Measurements from ENCODE around the gene MAN1A1. TPM values are rescaled to one million over a fixed set of nuclear protein-coding genes. Genes with fewer than 3 reads are reported as not detected.

Gene MAN1A1
- total RNA-seq, 1 donor from 2014 or later: 75.5 TPM

DNA sequence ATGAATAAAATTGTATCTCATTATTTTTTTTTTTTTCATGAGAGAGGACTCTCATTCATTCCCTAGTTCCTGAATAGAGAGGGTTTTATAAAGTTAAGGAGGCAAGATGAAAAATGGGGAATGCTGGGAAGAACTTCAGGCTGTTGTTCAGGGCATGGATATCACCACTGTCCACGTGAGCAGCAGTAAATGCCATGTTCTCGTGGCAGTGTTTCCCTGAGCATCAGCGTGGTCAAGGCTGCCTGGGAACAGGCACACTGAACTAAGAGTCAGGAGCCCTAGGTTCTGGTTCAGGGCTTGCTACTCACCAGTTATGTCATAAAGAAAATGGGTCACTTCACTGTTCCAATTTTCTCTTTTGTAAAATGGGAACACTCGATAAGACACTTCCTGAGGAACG is 93.2 kb downstream of the MAN1A1 start:
- intact Hi-C loops (cut with DNase I): no loop called here
- Histone ChIP-seq H3K36me3 (no peaks in the 10 kb centered on the region), H3K4me3 (no peak overlapping the region), H3K4me1 (no peaks in the 10 kb centered on the region), H3K27ac (no peak overlapping the region), H3K27me3 (no peaks in the 10 kb centered on the region), H3K9me3 (no peaks in the 10 kb centered on the region)
- DNase-seq (ENCODE audit: low spot score in 2 of 2): no peak
- TF ChIP-seq, protein P1, sequence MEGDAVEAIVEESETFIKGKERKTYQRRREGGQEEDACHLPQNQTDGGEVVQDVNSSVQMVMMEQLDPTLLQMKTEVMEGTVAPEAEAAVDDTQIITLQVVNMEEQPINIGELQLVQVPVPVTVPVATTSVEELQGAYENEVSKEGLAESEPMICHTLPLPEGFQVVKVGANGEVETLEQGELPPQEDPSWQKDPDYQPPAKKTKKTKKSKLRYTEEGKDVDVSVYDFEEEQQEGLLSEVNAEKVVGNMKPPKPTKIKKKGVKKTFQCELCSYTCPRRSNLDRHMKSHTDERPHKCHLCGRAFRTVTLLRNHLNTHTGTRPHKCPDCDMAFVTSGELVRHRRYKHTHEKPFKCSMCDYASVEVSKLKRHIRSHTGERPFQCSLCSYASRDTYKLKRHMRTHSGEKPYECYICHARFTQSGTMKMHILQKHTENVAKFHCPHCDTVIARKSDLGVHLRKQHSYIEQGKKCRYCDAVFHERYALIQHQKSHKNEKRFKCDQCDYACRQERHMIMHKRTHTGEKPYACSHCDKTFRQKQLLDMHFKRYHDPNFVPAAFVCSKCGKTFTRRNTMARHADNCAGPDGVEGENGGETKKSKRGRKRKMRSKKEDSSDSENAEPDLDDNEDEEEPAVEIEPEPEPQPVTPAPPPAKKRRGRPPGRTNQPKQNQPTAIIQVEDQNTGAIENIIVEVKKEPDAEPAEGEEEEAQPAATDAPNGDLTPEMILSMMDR (IDR thresholded peaks at IDR 0.05): no peak

- Histone ChIP-seq H3K4me1 (no peaks in the 10 kb centered on the region), H3K4me3 (no peak overlapping the region), H3K36me3 (no peaks in the 10 kb centered on the region), H3K9me3 (no peaks in the 10 kb centered on the region), H3K27ac (no peak overlapping the region), H3K27me3 (no peaks in the 10 kb centered on the region)
- intact Hi-C loops (cut with DNase I): no loop called here
- DNase-seq (ENCODE audit: low spot score in 2 of 2): no peak
- TF ChIP-seq, protein P1 (IDR thresholded peaks at IDR 0.05): no peak
These were observed 94.1 kb downstream of the MAN1A1 start for GRCh38 chr6:119255492-119255891.

- Histone ChIP-seq H3K4me1 (no peaks in the 10 kb centered on the region), H3K9me3 (no peaks in the 10 kb centered on the region), H3K27me3 (no peaks in the 10 kb centered on the region), H3K4me3 (no peak overlapping the region), H3K27ac (no peak overlapping the region), H3K36me3 (peaks cover 0 to 5% of the 10 kb centered on the region in 2 donors)
- TF ChIP-seq, protein P1 (IDR thresholded peaks at IDR 0.05): no peak
- intact Hi-C loops (cut with DNase I): no loop called here
- DNase-seq (ENCODE audit: low spot score in 2 of 2): no peak
These were observed 99.5 kb downstream of the MAN1A1 start for GRCh38 chr6:119250036-119250435.

DNA sequence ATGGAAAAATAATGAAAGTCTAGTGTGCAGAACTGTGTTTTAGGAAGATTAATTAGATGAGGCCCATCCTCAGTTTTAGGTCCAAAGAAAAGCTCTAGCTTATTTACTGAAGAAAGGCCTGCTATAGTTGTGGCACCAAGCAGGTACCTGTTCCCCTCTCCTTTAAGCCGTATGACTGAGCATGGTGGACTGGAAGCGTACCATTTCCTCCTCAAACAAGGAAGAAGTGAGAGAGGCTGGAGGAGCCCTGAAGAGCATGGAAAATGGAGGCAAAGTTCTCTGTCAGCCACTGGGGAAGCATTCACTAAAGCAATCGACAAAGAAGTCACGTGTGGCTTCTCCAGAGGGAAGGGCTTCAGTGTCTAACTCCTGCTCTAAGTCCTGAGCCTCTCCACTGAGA is 100.2 kb downstream of the MAN1A1 start:
- Histone ChIP-seq H3K27me3 (no peaks in the 10 kb centered on the region), H3K36me3 (peaks cover 0 to 5% of the 10 kb centered on the region in 2 donors), H3K4me3 (no peak overlapping the region), H3K4me1 (no peaks in the 10 kb centered on the region), H3K9me3 (no peaks in the 10 kb centered on the region), H3K27ac (no peak overlapping the region)
- TF ChIP-seq, protein P1 (IDR thresholded peaks at IDR 0.05): no peak
- intact Hi-C loops (cut with DNase I): no loop called here
- DNase-seq (ENCODE audit: low spot score in 2 of 2): no peak

DNA sequence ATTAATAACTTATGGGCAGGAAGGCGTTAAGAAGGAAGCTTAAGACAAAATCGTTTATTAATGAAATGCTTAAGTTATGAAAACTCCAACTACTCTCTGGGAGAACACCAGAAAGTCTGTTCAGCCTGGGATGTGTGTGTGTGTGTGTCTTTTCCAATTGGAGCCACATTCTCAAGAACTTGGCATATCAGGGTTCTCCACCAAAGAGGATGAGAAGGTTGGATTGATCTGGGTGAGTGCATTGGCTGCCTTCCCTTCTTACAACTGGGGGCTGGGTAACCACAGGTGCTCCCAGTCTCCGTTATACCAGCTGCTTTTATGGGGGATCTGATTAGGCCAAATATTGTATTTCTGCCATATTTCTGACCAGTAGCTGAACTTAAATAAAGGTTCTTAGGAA is 102.1 kb downstream of the MAN1A1 start:
- H3K4me3 ChIP-seq: no peak overlapping the region
- no peaks in the 10 kb centered on the region for H3K27me3 ChIP-seq
- TF ChIP-seq, protein P1 (IDR thresholded peaks at IDR 0.05): no peak
- H3K36me3 ChIP-seq: peaks cover 0 to 5% of the 10 kb centered on the region in 2 donors
- no peaks in the 10 kb centered on the region for H3K9me3 ChIP-seq
- intact Hi-C loops (cut with DNase I): no loop called here
- H3K27ac ChIP-seq: no peak overlapping the region
- no peaks in the 10 kb centered on the region for H3K4me1 ChIP-seq
- no peak for DNase-seq (ENCODE audit: low spot score in 2 of 2)

- H3K4me3 ChIP-seq: no peak overlapping the region
- H3K36me3 ChIP-seq: peaks cover 0 to 5% of the 10 kb centered on the region in 2 donors
- intact Hi-C loops (cut with DNase I): no loop called here
- TF ChIP-seq, protein P1 (IDR thresholded peaks at IDR 0.05): no peak
- no peaks in the 10 kb centered on the region for H3K4me1 ChIP-seq
- no peaks in the 10 kb centered on the region for H3K9me3 ChIP-seq
- no peak for DNase-seq (ENCODE audit: low spot score in 2 of 2)
- H3K27me3 ChIP-seq: no peaks in the 10 kb centered on the region
- no peak overlapping the region for H3K27ac ChIP-seq
These were observed 105.9 kb downstream of the MAN1A1 start for GRCh38 chr6:119243657-119244056.
